ENCODE measurements around the gene SFMBT2. TPM values are rescaled to one million over a fixed set of nuclear protein-coding genes. Genes with fewer than 3 reads are reported as not detected.

Gene SFMBT2
- total and polyA plus RNA-seq, 10 of the 15 experiments (the other 5 are each of a cell fraction or from before 2014, with no cell fraction given) = 2.8 to 29.6 (median 15.1) TPM

DNA sequence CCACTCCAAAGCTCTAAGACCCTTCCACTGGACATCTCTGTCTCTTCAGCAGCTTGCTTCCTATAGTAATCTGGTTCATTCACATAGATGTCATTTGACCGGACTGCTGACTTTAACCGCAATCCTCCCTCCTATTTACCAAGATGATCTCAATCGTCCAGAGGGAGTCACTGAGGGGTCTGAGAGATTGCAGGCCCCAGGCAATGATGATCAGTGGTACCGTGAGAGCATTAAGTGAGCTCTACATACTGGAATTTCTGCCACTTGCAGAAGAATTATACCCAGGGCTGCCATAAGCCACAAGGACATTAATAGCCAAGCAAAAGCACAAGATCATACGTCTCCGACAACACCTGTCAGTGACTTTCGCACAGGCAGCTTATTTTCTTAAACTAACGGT, 245.9 kb downstream of the SFMBT2 start:
- no peak for FAIRE-seq
- SMC1A ChIA-PET (ENCODE audit: uncharacterized antibody, unreplicated experiment) = interaction anchor here (1.5 kb wide), 1 partner anchor 12 kb away, joined by 5 read pairs; no protein-coding TSS in a partner anchor
- Histone ChIP-seq H4K20me1 (ENCODE audit: control insufficient read depth, insufficient read depth) (no peaks in the 10 kb centered on the region), H3K4me2 (ENCODE audit: control insufficient read depth, insufficient read depth) (no peak overlapping the region), H3K4me1 (ENCODE audit: control insufficient read depth, insufficient read depth, low read length) (peaks cover 1% of the 10 kb centered on the region; the same call in 1 of the 2 replicates), H3K27me3 (replicated peaks in 1 of 2; ENCODE audit: control insufficient read depth in 2 of 2, insufficient read depth in 2 of 2, low read length in 1 of 2) (no peaks in the 10 kb centered on the region), H2AFZ (ENCODE audit: control insufficient read depth, low read depth, low read length) (no peak overlapping the region), H3K79me2 (ENCODE audit: control insufficient read depth, insufficient read depth, low read length) (no peaks in the 10 kb centered on the region), H3K27ac (ENCODE audit: control insufficient read depth, insufficient read depth) (no peak overlapping the region), H3K9ac (ENCODE audit: control insufficient read depth, insufficient read depth, low read length) (no peak overlapping the region), H3K9me3 (replicated peaks; ENCODE audit: control insufficient read depth, insufficient read depth, low read length) (no peaks in the 10 kb centered on the region), H3K4me3 (no peak overlapping the region), H3K36me3 (ENCODE audit: control insufficient read depth in 2 of 2, insufficient read depth in 2 of 2, low read length in 1 of 2) (peaks cover 30% of the 10 kb centered on the region in 2 experiments)
- BruUV-seq (replicated peaks) = no TSS peak
- in situ Hi-C loops (cut with MboI) = no loop called here
- DNase-seq (ENCODE audit: low read depth, low spot score) = no peak
- RAD21 ChIA-PET (ENCODE audit: unreplicated experiment) = no interaction called here
- POLR2A ChIA-PET = interaction anchor here (0.6 kb wide), 1 partner anchor 63 kb away, joined by 3 read pairs; no protein-coding TSS in a partner anchor
- intact Hi-C loops (cut with micrococcal nuclease; ENCODE audit: unreplicated experiment) = no loop called here
- CTCF ChIA-PET = interaction anchor here (1.4 kb wide), 1 partner anchor 245 kb away, joined by 3 read pairs; no protein-coding TSS in a partner anchor
- 98% methylated on average over 8 of the region's 8 CpGs for WGBS (ENCODE audit: insufficient coverage, insufficient replicate concordance, low lambda C conversion rate, missing lambda C conversion rate)
- ATAC-seq = no peak
- TF ChIP-seq CUX1 (IDR thresholded peaks at IDR 0.05; ENCODE audit: insufficient replicate concordance, low read depth, low read length) = no peak
- no peak for TF ChIP-seq PML (IDR thresholded peaks at IDR 0.05; ENCODE audit: low read length)
- TF ChIP-seq TCF3 (IDR thresholded peaks at IDR 0.05; ENCODE audit: borderline replicate concordance, insufficient read depth, low read depth, low read length) = no peak
- TF ChIP-seq LARP7 (IDR thresholded peaks at IDR 0.05) = no peak
- TF ChIP-seq MTA3 (IDR thresholded peaks at IDR 0.05; ENCODE audit: borderline replicate concordance, low read length) = no peak
- no peak for TF ChIP-seq ZNF687 (IDR thresholded peaks at IDR 0.05)
- TF ChIP-seq FOXK2 (IDR thresholded peaks at IDR 0.05) = no peak
- no peak for TF ChIP-seq CBFB (IDR thresholded peaks at IDR 0.05; ENCODE audit: low read depth)
- TF ChIP-seq NR2C2 (IDR thresholded peaks at IDR 0.05; ENCODE audit: borderline replicate concordance, control insufficient read depth, insufficient read length, low read depth) = no peak
- TF ChIP-seq BMI1 (IDR thresholded peaks at IDR 0.05; ENCODE audit: borderline replicate concordance) = no peak
- TF ChIP-seq NRF1 (conservative IDR thresholded peaks at IDR 0.05; ENCODE audit: low read depth, low read length) = no peak
- no peak for TF ChIP-seq NKRF (conservative IDR thresholded peaks at IDR 0.05)
- no peak for TF ChIP-seq NR2F1 (conservative IDR thresholded peaks at IDR 0.05)
- no peak for TF ChIP-seq KAT2A (conservative IDR thresholded peaks at IDR 0.05; ENCODE audit: control insufficient read depth, low read depth, low read length)
